ENCODE data around the gene MCL1.

The MCL1 gene

DNA sequence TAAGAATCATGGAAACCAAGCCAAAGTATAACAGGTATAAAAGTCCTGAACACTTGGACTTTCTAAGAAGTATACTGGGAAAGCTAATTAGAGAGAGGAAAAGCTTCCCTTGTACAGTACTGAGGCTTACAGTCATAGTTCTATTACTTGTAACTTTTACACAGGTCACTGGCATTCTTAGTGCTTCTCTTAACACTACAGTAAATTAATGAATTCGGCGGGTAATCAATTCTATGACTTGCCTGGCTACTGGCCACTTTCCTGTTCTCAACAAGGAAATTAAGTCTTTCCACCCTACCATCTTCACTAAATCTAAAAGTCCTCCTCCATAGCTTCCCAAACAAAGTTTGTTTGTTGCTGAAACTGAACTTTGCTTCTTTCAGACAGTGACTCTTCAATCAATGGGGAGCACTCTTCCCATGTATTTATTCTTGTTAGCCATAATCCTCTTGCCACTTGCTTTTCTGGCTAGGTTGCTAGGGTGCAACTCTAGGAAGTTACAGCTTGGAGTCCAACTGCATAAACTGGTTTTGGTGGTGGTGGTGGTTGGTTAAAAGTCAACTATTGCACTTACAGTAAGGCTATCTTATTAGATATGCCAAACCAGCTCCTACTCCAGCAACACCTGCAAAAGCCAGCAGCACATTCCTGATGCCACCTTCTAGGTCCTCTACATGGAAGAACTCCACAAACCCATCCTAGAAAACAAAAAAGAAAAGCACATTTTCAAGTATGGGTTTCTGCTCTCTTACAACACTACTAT lies 2.4 kb downstream of the MCL1 start:
- H3K79me2 ChIP-seq (ENCODE audit: insufficient read depth, low read depth), result peaks cover 80% of the 10 kb centered on the region
- H3K9ac ChIP-seq, result peak overlapping the region; percentile 92
- H3K4me3 ChIP-seq (IDR thresholded peaks at IDR 0.05; ENCODE audit: insufficient read depth, low read depth, low read length), result peak overlapping the region; percentile 98
- peaks cover 70% of the 10 kb centered on the region for H3K4me1 ChIP-seq (ENCODE audit: low read depth, poor library complexity, severe bottlenecking)
- TF ChIP-seq CTCF (conservative IDR thresholded peaks at IDR 0.05; ENCODE audit: low read depth, low read length), result no peak
- peaks cover 61% of the 10 kb centered on the region for H3K36me3 ChIP-seq (ENCODE audit: insufficient read depth)
- H2AFZ ChIP-seq (ENCODE audit: low read depth), result no peak overlapping the region
- peak overlapping the region; percentile 78 for H3K27ac ChIP-seq
- peaks cover 49% of the 10 kb centered on the region for H4K20me1 ChIP-seq (ENCODE audit: insufficient read depth)
- no peaks in the 10 kb centered on the region for H3K27me3 ChIP-seq (ENCODE audit: insufficient read depth, low read depth)
- peak overlapping the region; percentile 99 for H3K4me2 ChIP-seq

- peaks cover 75% of the 10 kb centered on the region for H3K4me1 ChIP-seq (ENCODE audit: low read depth, poor library complexity, severe bottlenecking)
- H3K79me2 ChIP-seq (ENCODE audit: insufficient read depth, low read depth), result peaks cover 86% of the 10 kb centered on the region
- peaks cover 49% of the 10 kb centered on the region for H4K20me1 ChIP-seq (ENCODE audit: insufficient read depth)
- no peak for TF ChIP-seq CTCF (conservative IDR thresholded peaks at IDR 0.05; ENCODE audit: low read depth, low read length)
- H2AFZ ChIP-seq (ENCODE audit: low read depth), result no peak overlapping the region
- H3K4me2 ChIP-seq, result peak overlapping the region; percentile 99
- H3K27me3 ChIP-seq (ENCODE audit: insufficient read depth, low read depth), result no peaks in the 10 kb centered on the region
- peak overlapping the region; percentile 92 for H3K9ac ChIP-seq
- H3K36me3 ChIP-seq (ENCODE audit: insufficient read depth), result peaks cover 61% of the 10 kb centered on the region
- peak overlapping the region; percentile 98 for H3K4me3 ChIP-seq (IDR thresholded peaks at IDR 0.05; ENCODE audit: insufficient read depth, low read depth, low read length)
- H3K27ac ChIP-seq, result peak overlapping the region; percentile 78; the same call in 1 of the 2 replicates
Observed at GRCh38 chr1:150576367-150576711, 3.1 kb downstream of the MCL1 start.

GRCh38 chr1:150575518-150576366 lies 3.7 kb downstream of the MCL1 start:
- Histone ChIP-seq H4K20me1 (ENCODE audit: insufficient read depth) (peaks cover 49% of the 10 kb centered on the region), H3K36me3 (ENCODE audit: insufficient read depth) (peaks cover 61% of the 10 kb centered on the region), H3K9ac (peak overlapping the region; percentile 92; the same call in 1 of the 2 replicates), H3K4me1 (ENCODE audit: low read depth, poor library complexity, severe bottlenecking) (peaks cover 77% of the 10 kb centered on the region), H3K27ac (peak overlapping the region; percentile 78; the same call in 1 of the 2 replicates), H2AFZ (ENCODE audit: low read depth) (no peak overlapping the region), H3K79me2 (ENCODE audit: insufficient read depth, low read depth) (peaks cover 92% of the 10 kb centered on the region), H3K4me2 (peak overlapping the region; percentile 99), H3K27me3 (ENCODE audit: insufficient read depth, low read depth) (no peaks in the 10 kb centered on the region), H3K4me3 (IDR thresholded peaks at IDR 0.05; ENCODE audit: insufficient read depth, low read depth, low read length) (peak overlapping the region; percentile 98)
- no peak for TF ChIP-seq CTCF (conservative IDR thresholded peaks at IDR 0.05; ENCODE audit: low read depth, low read length)

DNA sequence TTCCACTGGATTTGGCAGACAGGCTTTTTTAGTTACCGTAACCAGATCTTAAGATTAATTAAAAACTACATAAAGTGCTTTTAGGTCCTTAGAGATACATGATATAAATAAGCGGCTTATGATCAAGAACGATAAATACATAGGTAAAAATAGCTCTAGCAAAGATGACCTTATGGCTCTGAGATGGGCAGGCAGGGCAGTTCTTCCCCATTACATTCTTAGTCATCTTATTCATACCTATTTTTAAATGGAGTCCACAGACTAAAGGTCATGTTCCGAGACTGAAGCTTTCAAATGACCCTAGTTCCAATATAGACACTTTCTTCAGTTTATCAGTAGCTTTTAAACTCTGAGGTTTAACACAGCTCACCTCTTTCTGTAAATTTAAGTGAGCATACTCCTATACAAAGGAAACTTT lies 4.3 kb downstream of the MCL1 start:
- H3K36me3 ChIP-seq (ENCODE audit: insufficient read depth), result peaks cover 61% of the 10 kb centered on the region
- peaks cover 49% of the 10 kb centered on the region for H4K20me1 ChIP-seq (ENCODE audit: insufficient read depth)
- no peak overlapping the region for H3K4me3 ChIP-seq (IDR thresholded peaks at IDR 0.05; ENCODE audit: insufficient read depth, low read depth, low read length)

More for the DNA sequence above, 4.3 kb downstream of the MCL1 start:
- no peak for TF ChIP-seq CTCF (conservative IDR thresholded peaks at IDR 0.05; ENCODE audit: low read depth, low read length)
- Histone ChIP-seq H3K27ac (0 out of 2 replicates have a peak overlapping the region, but pooled peaks have one; percentile 78), H3K79me2 (ENCODE audit: insufficient read depth, low read depth) (peaks cover 94% of the 10 kb centered on the region), H3K4me2 (peak overlapping the region; percentile 99), H3K9ac (no peak overlapping the region; the same call in 1 of the 2 replicates), H3K27me3 (ENCODE audit: insufficient read depth, low read depth) (no peaks in the 10 kb centered on the region), H3K4me1 (ENCODE audit: low read depth, poor library complexity, severe bottlenecking) (peaks cover 78% of the 10 kb centered on the region), H2AFZ (ENCODE audit: low read depth) (no peak overlapping the region)

All from KMS-11 (cell line).